ENCODE measurements around the gene SNAPIN.
"Not testable (repeated sequence)": the region's sequence is repeated elsewhere in the genome, so short reads cannot be mapped to it uniquely, and the experiment has no call there.

SNAPIN gene

GRCh38 chr1:153626904-153627714 lies 31.4 kb upstream of the SNAPIN start, which contains the start of gene S100A13:
TSS of gene S100A13 (minus strand) at chr1:153627505. CDS start at chr1:153626472, 1,033 bp downstream.
- DNase-seq = peak in 39 of 56 donors; percentile 24 to 77 (median 53)

- peak in 50 of 56 donors; percentile 18 to 86 (median 62) for DNase-seq
Measured at GRCh38 chr1:153627715-153628626, 30.5 kb upstream of the SNAPIN start, which contains the start of gene S100A1. TSS of gene S100A1 (plus strand) at chr1:153628434. CDS start at chr1:153630522, 2,088 bp downstream.

GRCh38 chr1:153628638-153629342 lies 29.7 kb upstream of the SNAPIN start:
- DNase-seq = peak in 5 of 56 donors; percentile 8 to 58 (median 28)

GRCh38 chr1:153629343-153629665 lies 29.2 kb upstream of the SNAPIN start:
- DNase-seq = no peak

GRCh38 chr1:153629971-153630370 lies 28.5 kb upstream of the SNAPIN start:
- peak in 28 of 56 donors; percentile 14 to 64 (median 31) for DNase-seq

- DNase-seq = no peak
Measured at GRCh38 chr1:153630384-153630783, 28.1 kb upstream of the SNAPIN start.

- peak in 11 of 56 donors; percentile 16 to 56 (median 30) for DNase-seq
Measured at GRCh38 chr1:153631047-153632022, 27.2 kb upstream of the SNAPIN start.

GRCh38 chr1:153633161-153633753 lies 25.2 kb upstream of the SNAPIN start:
- peak in 6 of 56 donors; percentile 56 to 69 (median 62) for DNase-seq

GRCh38 chr1:153633754-153634665 lies 24.5 kb upstream of the SNAPIN start, which contains the start of gene CHTOP:
TSS of gene CHTOP (plus strand) at chr1:153634066. CDS start at chr1:153636589, 2,523 bp downstream.
- DNase-seq = peak; percentile 86 to 99 (median 97)

- DNase-seq = no peak
Measured at GRCh38 chr1:153635872-153636271, 22.6 kb upstream of the SNAPIN start.

- no peak for DNase-seq
Measured at GRCh38 chr1:153636312-153636711, 22.2 kb upstream of the SNAPIN start.

GRCh38 chr1:153638261-153638660 lies 20.2 kb upstream of the SNAPIN start:
- DNase-seq = no peak

GRCh38 chr1:153639280-153639679 lies 19.2 kb upstream of the SNAPIN start:
- DNase-seq = no peak

GRCh38 chr1:153640213-153640612 lies 18.3 kb upstream of the SNAPIN start:
- not testable (repeated sequence) for DNase-seq

- DNase-seq = no peak
Measured at GRCh38 chr1:153640861-153641260, 17.6 kb upstream of the SNAPIN start.

GRCh38 chr1:153642161-153642560 lies 16.3 kb upstream of the SNAPIN start:
- no peak for DNase-seq

GRCh38 chr1:153643100-153643499 lies 15.4 kb upstream of the SNAPIN start:
- DNase-seq = no peak

GRCh38 chr1:153643816-153644215 lies 14.7 kb upstream of the SNAPIN start:
- DNase-seq = no peak

All from nucleus accumbens (tissue), 56 donors.